NOMO-1 (cell line): ENCODE measurements around the gene RNASEL.
"Not testable (repeated sequence)": the region's sequence is repeated elsewhere in the genome, so short reads cannot be mapped to it uniquely, and the experiment has no call there.

Source experiments
- DNase-seq, 2 experiments: peaks; one replicate each; lab custom pipeline; 2025; ENCODE audit not compliant: unreplicated experiment in 2 of 2; lab: John Stamatoyannopoulos, UW

RNASEL gene

GRCh38 chr1:182567629-182568028 lies 21.4 kb downstream of the RNASEL start:
- DNase-seq: no peak

DNA sequence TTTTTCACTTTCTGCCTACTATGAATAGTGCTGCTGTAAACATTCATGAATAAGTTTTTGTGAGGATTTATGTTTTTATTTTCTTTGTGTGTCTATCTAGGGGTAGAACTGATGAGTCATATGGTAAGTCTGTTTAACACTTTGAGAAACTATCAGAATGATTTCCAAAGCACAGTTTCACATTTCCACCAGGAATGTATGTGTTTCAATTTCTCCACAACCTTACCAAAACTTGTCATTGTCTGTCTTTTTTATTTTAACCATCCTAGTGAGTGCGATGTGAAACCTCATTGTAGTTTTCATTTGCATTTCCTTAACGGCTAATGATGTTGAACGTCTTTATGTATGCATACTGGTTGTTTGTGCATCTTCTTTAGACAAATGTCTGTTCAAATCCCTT lies 23.5 kb downstream of the RNASEL start:
- no peak for DNase-seq

- no peak for DNase-seq
Observed at GRCh38 chr1:182564406-182565004, 24.6 kb downstream of the RNASEL start.

DNA sequence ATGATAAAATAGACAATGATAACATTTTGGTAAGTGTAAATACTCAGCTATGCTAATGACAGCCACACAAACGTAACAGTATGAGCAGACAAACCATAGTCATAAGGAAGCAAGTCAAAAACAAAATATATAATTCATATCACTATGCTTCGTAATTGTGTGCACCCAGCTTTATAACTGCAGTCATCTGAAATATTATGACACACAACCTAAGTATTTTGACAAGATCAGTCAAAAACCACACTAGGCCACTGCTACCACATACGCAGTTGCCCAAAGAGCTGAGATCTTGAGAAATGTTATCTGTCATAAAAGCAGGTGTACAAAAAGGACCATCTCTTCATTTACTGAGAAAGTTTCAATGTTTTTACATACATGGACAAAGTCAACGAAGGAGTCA lies 26.0 kb downstream of the RNASEL start:
- no peak for DNase-seq

GRCh38 chr1:182561456-182561855 lies 27.6 kb downstream of the RNASEL start:
- DNase-seq: no peak

DNA sequence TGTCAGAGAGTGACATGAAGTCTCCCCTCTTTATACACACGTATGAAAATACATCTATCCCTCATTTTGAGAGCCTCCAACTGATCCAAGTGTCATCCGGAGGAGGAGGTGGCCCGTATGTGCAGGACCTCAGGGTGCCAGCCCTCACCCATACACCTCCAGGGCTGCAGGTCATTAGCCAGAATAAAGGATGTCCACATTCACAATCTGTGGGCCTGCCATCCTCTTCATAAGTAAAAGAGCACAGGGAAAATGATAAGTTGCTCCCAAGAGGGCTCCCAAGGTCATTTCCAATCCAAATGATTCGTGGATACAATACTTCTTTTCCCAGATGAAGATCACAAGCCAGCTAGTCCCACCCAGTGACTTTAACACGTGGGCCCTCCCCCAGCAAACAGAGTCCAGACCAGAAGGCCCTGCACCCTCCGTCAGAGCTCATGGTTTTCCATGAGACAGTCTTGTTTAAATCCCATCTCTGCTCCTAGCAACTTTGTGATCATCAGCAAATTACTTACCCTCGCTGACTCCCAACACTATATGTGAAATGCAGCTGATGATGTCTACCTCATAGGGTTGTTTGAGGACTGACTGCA lies 28.6 kb downstream of the RNASEL start:
- DNase-seq: no peak

DNA sequence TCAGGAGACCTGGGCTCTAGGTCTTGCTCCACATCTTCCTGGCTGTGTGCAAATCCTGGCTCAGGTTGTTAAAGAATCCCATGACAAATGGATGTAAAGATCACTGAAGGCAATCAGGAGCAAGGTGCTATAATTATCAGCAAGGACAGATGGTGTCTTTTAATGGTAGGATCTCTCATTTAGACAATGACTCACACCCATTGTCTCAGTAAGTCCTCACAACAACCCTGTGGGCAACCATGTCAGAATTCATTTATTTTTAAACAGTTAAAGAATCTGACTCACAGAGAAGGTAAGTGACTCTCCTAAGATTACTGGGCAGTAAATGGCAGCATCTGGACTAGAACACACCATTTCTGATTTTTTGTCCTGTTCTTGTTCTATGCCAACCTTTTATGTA lies 32.8 kb downstream of the RNASEL start:
- DNase-seq: no peak

DNA sequence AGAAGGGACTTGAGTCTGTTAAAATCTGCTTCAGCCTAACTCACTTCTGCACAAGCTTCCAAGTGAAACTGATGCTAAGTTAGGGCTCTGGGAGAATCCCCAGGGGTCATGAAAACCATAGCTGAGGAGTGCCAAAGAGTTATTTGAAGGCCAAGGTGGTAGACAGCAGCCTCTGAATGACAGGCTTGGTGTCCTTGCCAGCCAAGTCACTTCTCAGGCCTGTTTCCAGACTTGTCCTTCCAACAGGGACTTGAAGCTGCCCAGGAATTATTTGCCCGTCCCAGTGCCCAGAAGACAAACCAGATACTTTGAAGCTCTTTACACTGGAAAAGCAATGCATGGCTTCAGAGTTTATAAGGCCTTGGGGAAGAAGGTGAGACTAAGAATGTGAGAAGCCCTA lies 33.6 kb downstream of the RNASEL start:
- DNase-seq: no peak

- DNase-seq: no peak
Observed at GRCh38 chr1:182552527-182552926, 36.5 kb downstream of the RNASEL start.

- DNase-seq: no peak
Observed at GRCh38 chr1:182549811-182550210, 39.2 kb downstream of the RNASEL start.

DNA sequence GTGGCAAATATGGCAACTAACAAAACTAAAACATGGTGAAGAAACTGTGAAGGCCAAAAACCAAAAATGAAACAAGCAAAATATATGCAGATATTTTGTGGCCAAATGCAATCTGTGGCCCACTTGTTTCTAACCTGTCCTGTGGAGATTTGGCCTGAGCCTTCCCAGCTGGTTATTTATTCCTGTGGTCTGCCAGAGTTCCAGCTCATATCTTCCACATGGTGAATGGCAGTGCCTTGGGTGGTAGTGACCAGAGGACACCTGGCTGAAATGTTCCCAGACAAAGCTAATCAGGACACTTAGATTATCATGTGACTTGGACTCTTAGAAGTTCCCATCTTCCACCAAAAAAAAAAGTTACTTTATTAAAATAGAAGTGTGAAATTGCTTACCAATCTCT lies 39.7 kb downstream of the RNASEL start:
- DNase-seq: no peak

DNA sequence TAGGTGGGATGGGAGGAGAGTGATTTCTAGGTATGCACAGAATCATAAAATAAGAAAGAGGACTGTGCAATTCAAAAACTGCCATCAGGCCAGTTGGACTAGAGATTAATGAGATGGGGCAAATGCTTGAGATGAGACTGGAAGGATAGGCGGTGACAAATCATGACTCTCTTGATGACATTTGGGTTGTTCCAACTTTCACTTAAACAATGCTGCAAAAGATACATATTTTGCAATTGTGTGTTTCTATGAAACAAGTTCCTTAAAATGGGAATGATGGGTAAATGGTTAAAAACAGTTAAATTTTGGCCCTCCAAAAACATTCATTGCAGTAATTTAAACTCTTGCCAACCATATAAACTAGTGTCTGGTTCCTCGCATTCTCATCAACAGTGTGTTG lies 55.2 kb downstream of the RNASEL start:
- no peak for DNase-seq

GRCh38 chr1:182528206-182528605 lies 60.9 kb downstream of the RNASEL start:
- DNase-seq: not testable (repeated sequence)

DNA sequence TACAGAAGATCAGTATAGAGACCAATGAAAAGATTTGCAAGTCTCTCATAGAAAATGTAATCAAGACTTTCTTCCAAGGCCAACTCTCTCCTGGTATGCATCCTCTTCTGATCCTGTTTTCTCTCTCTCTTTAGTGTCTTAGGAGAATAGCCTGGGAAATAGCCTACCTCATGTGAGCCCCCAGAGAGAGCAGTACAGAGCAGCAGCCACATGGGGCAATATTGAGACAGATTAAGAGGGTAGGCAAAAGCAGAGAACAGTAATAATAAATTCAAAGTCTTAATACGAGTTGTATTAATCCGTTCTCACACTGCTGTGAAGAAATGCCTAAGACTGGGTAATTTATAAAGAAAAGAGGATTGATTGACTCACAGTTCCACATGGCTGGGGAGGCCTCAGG lies 61.4 kb downstream of the RNASEL start:
- DNase-seq: no peak

- no peak for DNase-seq
Observed at GRCh38 chr1:182525342-182525741, 63.7 kb downstream of the RNASEL start.
